Liver (tissue), 9 donors: ENCODE measurements around the gene CALY. TPM values are rescaled to one million over a fixed set of nuclear protein-coding genes. Genes with fewer than 3 reads are reported as not detected.

Experiments used
- DNase-seq: peaks from one replicate; pipeline ENCODE4 v3.0.0-alpha.2; 2017; ENCODE audit warnings: low spot score
- H3K27ac ChIP-seq, 2 donors: one replicate each; pipeline ENCODE4 v1.7.0; 2013; ENCODE audit warnings: inconsistent platforms in 2 of 2, low read length in 2 of 2, control low read depth in 1 of 2, low read depth in 1 of 2, mild to moderate bottlenecking in 1 of 2
- H3K27me3 ChIP-seq, 4 donors: one replicate each; pipeline versions ENCODE4 v1.6.1 to v1.7.0; 2013; ENCODE audit warnings: low read length in 3 of 4, inconsistent platforms in 1 of 4, mild to moderate bottlenecking in 1 of 4, moderate library complexity in 1 of 4; ENCODE audit not compliant: control insufficient read depth in 4 of 4, insufficient read depth in 4 of 4
- H3K36me3 ChIP-seq, 4 donors: one replicate each; pipeline versions ENCODE4 v1.6.1 to v1.7.0; 2013; ENCODE audit warnings: low read length in 3 of 4, mild to moderate bottlenecking in 3 of 4, low read depth in 1 of 4, moderate library complexity in 1 of 4; ENCODE audit not compliant: control insufficient read depth in 4 of 4, insufficient read depth in 3 of 4
- H3K4me1 ChIP-seq, 4 donors: one replicate each; pipeline versions ENCODE4 v1.6.1 to v1.7.0; 2013; ENCODE audit warnings: low read length in 3 of 4, mild to moderate bottlenecking in 3 of 4, moderate library complexity in 1 of 4; ENCODE audit not compliant: control insufficient read depth in 4 of 4, insufficient read depth in 4 of 4
- H3K4me3 ChIP-seq, 3 donors: one replicate each; pipeline versions ENCODE4 v1.6.1 to v1.7.0; 2013; ENCODE audit warnings: low read length in 3 of 3, control low read depth in 1 of 3, low read depth in 1 of 3, mild to moderate bottlenecking in 1 of 3
- H3K9ac ChIP-seq, 2 donors: one replicate each; pipeline ENCODE4 v1.7.0; 2013; ENCODE audit warnings: low read length in 2 of 2, mild to moderate bottlenecking in 2 of 2, moderate library complexity in 2 of 2, control low read depth in 1 of 2, low read depth in 1 of 2
- H3K9me3 ChIP-seq, 4 donors: one replicate each; pipeline versions ENCODE4 v1.6.1 to v1.7.0; 2013; ENCODE audit warnings: low read length in 3 of 4; ENCODE audit not compliant: control insufficient read depth in 4 of 4
- EGR1 ChIP-seq, 2 donors: IDR thresholded peaks; 2 replicates each; pipeline ENCODE4 v1.6.1; 2016 to 2018; ENCODE audit warnings: antibody characterized with exemption in 2 of 2, low read depth in 2 of 2
- FOXA1 ChIP-seq: IDR thresholded peaks from 2 replicates; pipeline ENCODE4 v1.6.1; 2016; ENCODE audit warnings: antibody characterized with exemption
- FOXA2 ChIP-seq: IDR thresholded peaks from 2 replicates; pipeline ENCODE4 v1.6.1; 2016; ENCODE audit warnings: antibody characterized with exemption
- GABPA ChIP-seq, 2 donors: IDR thresholded peaks in 1 of 2; conservative IDR thresholded peaks in 1 of 2; 2 replicates each; pipeline ENCODE4 v1.6.1; 2016; ENCODE audit warnings: antibody characterized with exemption in 2 of 2, mild to moderate bottlenecking in 1 of 2, moderate library complexity in 1 of 2
- HNF4A ChIP-seq, 2 donors: conservative IDR thresholded peaks; 2 replicates each; pipeline ENCODE4 v1.6.1; 2016; ENCODE audit warnings: antibody characterized with exemption in 2 of 2, mild to moderate bottlenecking in 2 of 2
- HNF4G ChIP-seq: IDR thresholded peaks from 2 replicates; pipeline ENCODE4 v1.6.1; 2016; ENCODE audit warnings: antibody characterized with exemption
- JUND ChIP-seq, 2 donors: IDR thresholded peaks; 2 replicates each; pipeline ENCODE4 v1.6.1; 2016; ENCODE audit warnings: antibody characterized with exemption in 2 of 2
- NR2F2 ChIP-seq: IDR thresholded peaks from 2 replicates; pipeline ENCODE4 v1.6.1; 2016; ENCODE audit warnings: antibody characterized with exemption
- RAD21 ChIP-seq, 2 donors: IDR thresholded peaks; 2 replicates each; pipeline ENCODE4 v1.6.1; 2016; ENCODE audit warnings: antibody characterized with exemption in 2 of 2, mild to moderate bottlenecking in 2 of 2
- RXRA ChIP-seq, 2 donors: IDR thresholded peaks; 2 replicates each; pipeline ENCODE4 v1.6.1; 2017 to 2018; ENCODE audit warnings: antibody characterized with exemption in 2 of 2, mild to moderate bottlenecking in 1 of 2
- SP1 ChIP-seq: IDR thresholded peaks from 2 replicates; pipeline ENCODE4 v1.6.1; 2018; ENCODE audit warnings: antibody characterized with exemption, mild to moderate bottlenecking
- TAF1 ChIP-seq: conservative IDR thresholded peaks from 2 replicates; pipeline ENCODE4 v1.6.1; 2016; ENCODE audit warnings: antibody characterized with exemption, mild to moderate bottlenecking
- YY1 ChIP-seq: IDR thresholded peaks from 2 replicates; pipeline ENCODE4 v1.6.1; 2016; ENCODE audit warnings: antibody characterized with exemption, mild to moderate bottlenecking
- WGBS: extraction: QIAGEN DNeasy Blood & Tissue Kit; methylation state at CpG from one replicate; pipeline ENCODE4 v1.1.7; 2013; 5-methylcytosine and 5-hydroxymethylcytosine counted together
- polyA plus RNA-seq, 2 donors: library from polyadenylated mRNA; stranded (reverse) in 1 of 2; unstranded in 1 of 2; fragments of 200-250 nt in 1 of 2; fragments of >200 nt in 1 of 2; fragmentation: Nextera tagmentation in 1 of 2; extraction: Ambion mirVana in 1 of 2; gene quantifications; one replicate each; pipeline versions ENCODE4 v1.2.1 to v1.2.3, GENCODE V29; 2013 to 2015
- total RNA-seq, 2 donors: library from RNA; depleted of rRNA; stranded (reverse); fragments of >200 nt; gene quantifications; one replicate each; pipeline ENCODE4 v1.2.3, GENCODE V29; 2014
- TF ChIP-seq, protein P1 (sequence below): IDR thresholded peaks from 2 replicates; pipeline ENCODE4 v1.6.1; 2016; ENCODE audit warnings: antibody characterized with exemption, mild to moderate bottlenecking
- TF ChIP-seq, protein P2 (sequence below): fragments of 150-350 bp; IDR thresholded peaks from 2 replicates; pipeline ENCODE4 v1.5.1; 2017; ENCODE audit warnings: improper control_type of control experiment, low read depth, low read length; ENCODE audit not compliant: missing input control
- TF ChIP-seq, protein P3 (sequence below): IDR thresholded peaks from 2 replicates; pipeline ENCODE4 v1.6.1; 2016; ENCODE audit warnings: antibody characterized with exemption
- TF ChIP-seq, protein P4 (sequence below): IDR thresholded peaks from 2 replicates; pipeline ENCODE4 v1.6.1; 2016; ENCODE audit warnings: antibody characterized with exemption
- TF ChIP-seq, protein P5 (sequence below): IDR thresholded peaks from 2 replicates; pipeline ENCODE4 v1.6.1; 2016; ENCODE audit warnings: antibody characterized with exemption
- donor health status: healthy.
- donor health status: healthy.
- donor health status: healthy.
- donor health status: healthy.
- donor health status: healthy.

Gene CALY
- total and polyA plus RNA-seq, 4 donors: 0.07 TPM; not detected in 3

DNA sequence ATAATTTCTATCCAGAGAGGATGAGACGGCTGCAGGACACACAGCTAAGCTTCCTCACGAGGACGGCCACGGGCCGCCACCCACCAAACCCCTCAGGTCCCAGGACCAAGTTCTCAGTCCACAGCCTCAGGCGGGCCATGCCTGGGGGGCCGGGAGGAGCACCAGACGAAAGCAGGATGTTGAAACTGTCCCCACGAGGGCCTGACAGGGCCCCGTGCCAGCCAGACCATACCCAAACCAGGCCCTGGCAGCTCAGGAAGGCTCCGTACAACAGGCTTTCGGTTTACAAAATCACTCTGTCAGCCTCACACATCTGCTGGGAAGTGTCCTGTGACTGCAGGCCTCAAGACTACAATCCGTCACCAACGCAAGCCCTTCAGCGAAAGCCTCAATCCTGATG lies 42.5 kb downstream of the CALY start:
- H3K4me1 ChIP-seq: no peaks in the 10 kb centered on the region
- H3K27me3 ChIP-seq: no peaks in the 10 kb centered on the region
- no peak for DNase-seq
- TF ChIP-seq YY1 (no peak), RAD21 (IDR thresholded peaks at IDR 0.05) (no peak), HNF4G (no peak), GABPA (IDR thresholded peaks at IDR 0.05 in 1 of 2, conservative IDR thresholded peaks at IDR 0.05 in 1 of 2) (no peak), NR2F2 (no peak)
- H3K4me3 ChIP-seq: no peak overlapping the region
- H3K9me3 ChIP-seq: no peaks in the 10 kb centered on the region
- H3K9ac ChIP-seq: no peak overlapping the region
- H3K27ac ChIP-seq: no peak overlapping the region
- peaks cover 31 to 88% (median 48%) of the 10 kb centered on the region in 4 donors for H3K36me3 ChIP-seq
- 89% methylated on average over 15 of the region's 15 CpGs for WGBS

DNA sequence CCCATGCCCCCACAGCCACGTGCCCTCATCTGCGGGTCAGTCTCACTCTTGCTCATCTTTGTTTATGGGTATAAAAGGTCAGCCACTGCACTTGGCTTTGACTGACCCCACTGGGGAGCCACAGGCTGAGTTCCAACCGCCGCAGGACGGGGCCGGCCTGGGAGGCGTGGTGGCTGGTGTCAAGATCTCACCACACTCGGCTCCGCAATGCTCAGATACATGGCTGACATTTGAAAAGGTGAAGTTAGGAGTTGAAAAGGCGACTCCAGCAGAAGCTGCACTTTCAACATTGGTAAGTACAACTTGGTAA lies 42.9 kb downstream of the CALY start:
- H3K4me1 ChIP-seq: no peaks in the 10 kb centered on the region
- no peak for DNase-seq
- peaks cover 30 to 88% (median 49%) of the 10 kb centered on the region in 4 donors for H3K36me3 ChIP-seq
- TF ChIP-seq TAF1 (no peak), RAD21 (IDR thresholded peaks at IDR 0.05) (no peak), NR2F2 (no peak), JUND (IDR thresholded peaks at IDR 0.05) (no peak), RXRA (IDR thresholded peaks at IDR 0.05) (no peak), HNF4A (conservative IDR thresholded peaks at IDR 0.05) (no peak), GABPA (IDR thresholded peaks at IDR 0.05 in 1 of 2, conservative IDR thresholded peaks at IDR 0.05 in 1 of 2) (no peak), FOXA1 (no peak), SP1 (no peak), FOXA2 (no peak), YY1 (no peak), HNF4G (no peak), EGR1 (IDR thresholded peaks at IDR 0.05; ENCODE audit: low read depth in 2 of 2) (no peak)
- TF ChIP-seq, protein P1, sequence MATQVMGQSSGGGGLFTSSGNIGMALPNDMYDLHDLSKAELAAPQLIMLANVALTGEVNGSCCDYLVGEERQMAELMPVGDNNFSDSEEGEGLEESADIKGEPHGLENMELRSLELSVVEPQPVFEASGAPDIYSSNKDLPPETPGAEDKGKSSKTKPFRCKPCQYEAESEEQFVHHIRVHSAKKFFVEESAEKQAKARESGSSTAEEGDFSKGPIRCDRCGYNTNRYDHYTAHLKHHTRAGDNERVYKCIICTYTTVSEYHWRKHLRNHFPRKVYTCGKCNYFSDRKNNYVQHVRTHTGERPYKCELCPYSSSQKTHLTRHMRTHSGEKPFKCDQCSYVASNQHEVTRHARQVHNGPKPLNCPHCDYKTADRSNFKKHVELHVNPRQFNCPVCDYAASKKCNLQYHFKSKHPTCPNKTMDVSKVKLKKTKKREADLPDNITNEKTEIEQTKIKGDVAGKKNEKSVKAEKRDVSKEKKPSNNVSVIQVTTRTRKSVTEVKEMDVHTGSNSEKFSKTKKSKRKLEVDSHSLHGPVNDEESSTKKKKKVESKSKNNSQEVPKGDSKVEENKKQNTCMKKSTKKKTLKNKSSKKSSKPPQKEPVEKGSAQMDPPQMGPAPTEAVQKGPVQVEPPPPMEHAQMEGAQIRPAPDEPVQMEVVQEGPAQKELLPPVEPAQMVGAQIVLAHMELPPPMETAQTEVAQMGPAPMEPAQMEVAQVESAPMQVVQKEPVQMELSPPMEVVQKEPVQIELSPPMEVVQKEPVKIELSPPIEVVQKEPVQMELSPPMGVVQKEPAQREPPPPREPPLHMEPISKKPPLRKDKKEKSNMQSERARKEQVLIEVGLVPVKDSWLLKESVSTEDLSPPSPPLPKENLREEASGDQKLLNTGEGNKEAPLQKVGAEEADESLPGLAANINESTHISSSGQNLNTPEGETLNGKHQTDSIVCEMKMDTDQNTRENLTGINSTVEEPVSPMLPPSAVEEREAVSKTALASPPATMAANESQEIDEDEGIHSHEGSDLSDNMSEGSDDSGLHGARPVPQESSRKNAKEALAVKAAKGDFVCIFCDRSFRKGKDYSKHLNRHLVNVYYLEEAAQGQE: no peak
- TF ChIP-seq, protein P2, sequence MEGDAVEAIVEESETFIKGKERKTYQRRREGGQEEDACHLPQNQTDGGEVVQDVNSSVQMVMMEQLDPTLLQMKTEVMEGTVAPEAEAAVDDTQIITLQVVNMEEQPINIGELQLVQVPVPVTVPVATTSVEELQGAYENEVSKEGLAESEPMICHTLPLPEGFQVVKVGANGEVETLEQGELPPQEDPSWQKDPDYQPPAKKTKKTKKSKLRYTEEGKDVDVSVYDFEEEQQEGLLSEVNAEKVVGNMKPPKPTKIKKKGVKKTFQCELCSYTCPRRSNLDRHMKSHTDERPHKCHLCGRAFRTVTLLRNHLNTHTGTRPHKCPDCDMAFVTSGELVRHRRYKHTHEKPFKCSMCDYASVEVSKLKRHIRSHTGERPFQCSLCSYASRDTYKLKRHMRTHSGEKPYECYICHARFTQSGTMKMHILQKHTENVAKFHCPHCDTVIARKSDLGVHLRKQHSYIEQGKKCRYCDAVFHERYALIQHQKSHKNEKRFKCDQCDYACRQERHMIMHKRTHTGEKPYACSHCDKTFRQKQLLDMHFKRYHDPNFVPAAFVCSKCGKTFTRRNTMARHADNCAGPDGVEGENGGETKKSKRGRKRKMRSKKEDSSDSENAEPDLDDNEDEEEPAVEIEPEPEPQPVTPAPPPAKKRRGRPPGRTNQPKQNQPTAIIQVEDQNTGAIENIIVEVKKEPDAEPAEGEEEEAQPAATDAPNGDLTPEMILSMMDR: no peak
- TF ChIP-seq, protein P3, sequence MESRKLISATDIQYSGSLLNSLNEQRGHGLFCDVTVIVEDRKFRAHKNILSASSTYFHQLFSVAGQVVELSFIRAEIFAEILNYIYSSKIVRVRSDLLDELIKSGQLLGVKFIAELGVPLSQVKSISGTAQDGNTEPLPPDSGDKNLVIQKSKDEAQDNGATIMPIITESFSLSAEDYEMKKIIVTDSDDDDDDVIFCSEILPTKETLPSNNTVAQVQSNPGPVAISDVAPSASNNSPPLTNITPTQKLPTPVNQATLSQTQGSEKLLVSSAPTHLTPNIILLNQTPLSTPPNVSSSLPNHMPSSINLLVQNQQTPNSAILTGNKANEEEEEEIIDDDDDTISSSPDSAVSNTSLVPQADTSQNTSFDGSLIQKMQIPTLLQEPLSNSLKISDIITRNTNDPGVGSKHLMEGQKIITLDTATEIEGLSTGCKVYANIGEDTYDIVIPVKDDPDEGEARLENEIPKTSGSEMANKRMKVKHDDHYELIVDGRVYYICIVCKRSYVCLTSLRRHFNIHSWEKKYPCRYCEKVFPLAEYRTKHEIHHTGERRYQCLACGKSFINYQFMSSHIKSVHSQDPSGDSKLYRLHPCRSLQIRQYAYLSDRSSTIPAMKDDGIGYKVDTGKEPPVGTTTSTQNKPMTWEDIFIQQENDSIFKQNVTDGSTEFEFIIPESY: no peak
- TF ChIP-seq, protein P4, sequence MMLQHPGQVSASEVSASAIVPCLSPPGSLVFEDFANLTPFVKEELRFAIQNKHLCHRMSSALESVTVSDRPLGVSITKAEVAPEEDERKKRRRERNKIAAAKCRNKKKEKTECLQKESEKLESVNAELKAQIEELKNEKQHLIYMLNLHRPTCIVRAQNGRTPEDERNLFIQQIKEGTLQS: no peak
- TF ChIP-seq, protein P5, sequence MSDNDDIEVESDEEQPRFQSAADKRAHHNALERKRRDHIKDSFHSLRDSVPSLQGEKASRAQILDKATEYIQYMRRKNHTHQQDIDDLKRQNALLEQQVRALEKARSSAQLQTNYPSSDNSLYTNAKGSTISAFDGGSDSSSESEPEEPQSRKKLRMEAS: no peak
- no peak overlapping the region for H3K27ac ChIP-seq
- 96% methylated on average over 10 of the region's 10 CpGs for WGBS
- H3K9ac ChIP-seq: no peak overlapping the region
- H3K27me3 ChIP-seq: no peaks in the 10 kb centered on the region
- H3K4me3 ChIP-seq: no peak overlapping the region
- no peaks in the 10 kb centered on the region for H3K9me3 ChIP-seq
